SH-SY5Y (cell line): ENCODE results near the gene CBLB.

ENCODE experiments used
- GATA2 ChIP-seq: IDR thresholded peaks from 2 replicates; pipeline ENCODE4 v1.6.1; 2011; ENCODE audit warnings: mild to moderate bottlenecking, low read depth, low read length
- GATA3 ChIP-seq: IDR thresholded peaks from 2 replicates; pipeline ENCODE4 v1.6.1; 2011; ENCODE audit warnings: low read depth, mild to moderate bottlenecking, low read length, moderate library complexity

GRCh38 chr3:105800320-105800719 lies 68.5 kb downstream of the CBLB start:
- TF ChIP-seq GATA2: no peak
- no peak for TF ChIP-seq GATA3
